PC-3 (cell line): ENCODE data around the gene NTN1. TPM values are rescaled to one million over a fixed set of nuclear protein-coding genes. Genes with fewer than 3 reads are reported as not detected.

ENCODE experiments used
- ATAC-seq: fragments of 200-7000 bp; cut with Tn5 transposase; 2 replicates; pipeline ENCODE4 v1.9.1; 2020; ENCODE audit warnings: mild to moderate bottlenecking, moderate library complexity
- BruUV-seq: library from RNA; stranded (reverse); fragments of 400-500 nt; replicated peaks from 2 replicates; lab custom pipeline; 2021; lab: Mats Ljungman, UMichigan
- CTCF ChIA-PET: fragments of 300-600 bp; sonication (Branson Sonifier 250); formaldehyde crosslinking; loops from one replicate; lab custom pipeline; 2022; ENCODE audit warnings: antibody characterized with exemption; lab: Charles Lee
- POLR2A ChIA-PET: fragments of 300-600 bp; sonication (Branson Sonifier 250); formaldehyde crosslinking; loops from one replicate; lab custom pipeline; 2022; ENCODE audit warnings: antibody characterized with exemption; ENCODE audit not compliant: unreplicated experiment; lab: Charles Lee
- DNase-seq: peaks from one replicate; pipeline ENCODE4 v3.0.0-alpha.2; 2015
- H2AFZ ChIP-seq: fragments of 300-600 bp; sonication (generic); 2 replicates; pipeline ENCODE4 v1.6.0; 2016; ENCODE audit warnings: antibody characterized with exemption, low read length
- H3F3A ChIP-seq: fragments of 300-600 bp; sonication (generic); one replicate; pipeline ENCODE4 v1.6.0; 2017; ENCODE audit warnings: antibody characterized with exemption, low read length, control low read depth, mild to moderate bottlenecking; ENCODE audit not compliant: unreplicated experiment
- H3K27ac ChIP-seq: fragments of 300-600 bp; sonication (generic); 2 replicates; pipeline ENCODE4 v1.5.1; 2016; ENCODE audit warnings: mild to moderate bottlenecking, low read length
- H3K27me3 ChIP-seq: fragments of 300-600 bp; sonication (generic); 2 replicates; pipeline ENCODE4 v1.6.1; 2016; ENCODE audit warnings: low read length, mixed read lengths
- H3K36me3 ChIP-seq: fragments of 300-600 bp; sonication (generic); 2 replicates; pipeline ENCODE4 v1.6.1; 2016; ENCODE audit warnings: low read depth, mixed run types, low read length, mixed read lengths
- H3K4me1 ChIP-seq: fragments of 300-600 bp; sonication (generic); 2 replicates; pipeline ENCODE4 v1.5.1; 2016; ENCODE audit warnings: low read length; ENCODE audit not compliant: insufficient read depth
- H3K4me2 ChIP-seq: fragments of 300-600 bp; sonication (generic); 2 replicates; pipeline ENCODE4 v1.6.0; 2016; ENCODE audit warnings: low read length
- H3K4me3 ChIP-seq: fragments of 300-600 bp; sonication (generic); 2 replicates; pipeline ENCODE4 v1.5.1; 2016; ENCODE audit warnings: mild to moderate bottlenecking, low read length, mixed read lengths
- H3K79me2 ChIP-seq: fragments of 300-600 bp; sonication (generic); 2 replicates; pipeline ENCODE4 v1.6.1; 2017; ENCODE audit warnings: low read length, mixed read lengths
- H3K9ac ChIP-seq: fragments of 300-600 bp; sonication (generic); 2 replicates; pipeline ENCODE4 v1.6.0; 2016; ENCODE audit warnings: mild to moderate bottlenecking, low read length
- H3K9me2 ChIP-seq: fragments of 300-600 bp; sonication (generic); replicated peaks from 2 replicates; pipeline ENCODE4 v1.6.1; 2016; ENCODE audit warnings: mixed run types, low read length, mixed read lengths
- H3K9me3 ChIP-seq: fragments of 300-600 bp; sonication (generic); 2 replicates; pipeline ENCODE4 v1.6.1; 2016; ENCODE audit warnings: low read length, mixed read lengths
- H4K20me1 ChIP-seq: fragments of 300-600 bp; sonication (generic); 2 replicates; pipeline ENCODE4 v1.6.1; 2016; ENCODE audit warnings: low read length, mixed read lengths
- EZH2 ChIP-seq: fragments of 300-600 bp; sonication (generic); IDR thresholded peaks from one replicate; pipeline ENCODE4 v1.6.1; 2017; ENCODE audit warnings: antibody characterized with exemption, mild to moderate bottlenecking, low read length; ENCODE audit not compliant: unreplicated experiment
- EZH2phosphoT487 ChIP-seq: fragments of 300-600 bp; sonication (generic); IDR thresholded peaks from 2 replicates; pipeline ENCODE4 v1.6.1; 2018; ENCODE audit warnings: mild to moderate bottlenecking, antibody characterized with exemption, low read length, borderline replicate concordance
- intact Hi-C: fragments of 100-400 bp; cut with micrococcal nuclease; formaldehyde crosslinking; loops from 2 replicates; pipeline ENCODE4 v1.9.0; 2023
- total RNA-seq: library from RNA; depleted of rRNA; stranded (reverse); fragments of >200 nt; gene quantifications from 2 replicates; pipeline ENCODE4 v1.2.3, GENCODE V29; 2014
- TF ChIP-seq, protein P1 (sequence below): fragments of 300-600 bp; sonication (generic); conservative IDR thresholded peaks from 2 replicates; pipeline ENCODE4 v1.5.1; 2017; ENCODE audit warnings: antibody characterized with exemption, low read depth, mild to moderate bottlenecking, low read length

Gene NTN1
- total RNA-seq, 1 experiment from 2014 or later = 0.22 TPM

GRCh38 chr17:9273428-9274391, 252.4 kb downstream of the NTN1 start:
- H3K27me3 ChIP-seq = no peaks in the 10 kb centered on the region
- ChIA-PET POLR2A (no interaction called here), CTCF (no interaction called here)
- ATAC-seq (no peak), DNase-seq (no peak)
- BruUV-seq = no TSS peak
- no peaks in the 10 kb centered on the region for H3K4me1 ChIP-seq
- H4K20me1 ChIP-seq = no peaks in the 10 kb centered on the region
- H3K9me2 ChIP-seq = no peaks in the 10 kb centered on the region
- H3K79me2 ChIP-seq = no peaks in the 10 kb centered on the region
- TF ChIP-seq EZH2phosphoT487 (no peak), EZH2 (no peak)
- TF ChIP-seq, protein P1, sequence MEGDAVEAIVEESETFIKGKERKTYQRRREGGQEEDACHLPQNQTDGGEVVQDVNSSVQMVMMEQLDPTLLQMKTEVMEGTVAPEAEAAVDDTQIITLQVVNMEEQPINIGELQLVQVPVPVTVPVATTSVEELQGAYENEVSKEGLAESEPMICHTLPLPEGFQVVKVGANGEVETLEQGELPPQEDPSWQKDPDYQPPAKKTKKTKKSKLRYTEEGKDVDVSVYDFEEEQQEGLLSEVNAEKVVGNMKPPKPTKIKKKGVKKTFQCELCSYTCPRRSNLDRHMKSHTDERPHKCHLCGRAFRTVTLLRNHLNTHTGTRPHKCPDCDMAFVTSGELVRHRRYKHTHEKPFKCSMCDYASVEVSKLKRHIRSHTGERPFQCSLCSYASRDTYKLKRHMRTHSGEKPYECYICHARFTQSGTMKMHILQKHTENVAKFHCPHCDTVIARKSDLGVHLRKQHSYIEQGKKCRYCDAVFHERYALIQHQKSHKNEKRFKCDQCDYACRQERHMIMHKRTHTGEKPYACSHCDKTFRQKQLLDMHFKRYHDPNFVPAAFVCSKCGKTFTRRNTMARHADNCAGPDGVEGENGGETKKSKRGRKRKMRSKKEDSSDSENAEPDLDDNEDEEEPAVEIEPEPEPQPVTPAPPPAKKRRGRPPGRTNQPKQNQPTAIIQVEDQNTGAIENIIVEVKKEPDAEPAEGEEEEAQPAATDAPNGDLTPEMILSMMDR = no peak
- no peak overlapping the region for H2AFZ ChIP-seq
- no peaks in the 10 kb centered on the region for H3F3A ChIP-seq
- H3K9ac ChIP-seq = no peak overlapping the region
- no peak overlapping the region for H3K4me3 ChIP-seq
- no peaks in the 10 kb centered on the region for H3K9me3 ChIP-seq
- intact Hi-C loops = no loop called here
- H3K4me2 ChIP-seq = no peak overlapping the region
- H3K36me3 ChIP-seq = no peaks in the 10 kb centered on the region
- no peak overlapping the region for H3K27ac ChIP-seq

GRCh38 chr17:9274973-9275372, 253.7 kb downstream of the NTN1 start:
- no peaks in the 10 kb centered on the region for H4K20me1 ChIP-seq
- no peak overlapping the region for H3K4me2 ChIP-seq
- ChIA-PET CTCF (no interaction called here), POLR2A (no interaction called here)
- no TSS peak for BruUV-seq
- no peaks in the 10 kb centered on the region for H3K9me3 ChIP-seq
- DNase-seq = no peak
- no peak overlapping the region for H3K27ac ChIP-seq
- no peaks in the 10 kb centered on the region for H3K4me1 ChIP-seq
- no peaks in the 10 kb centered on the region for H3K36me3 ChIP-seq
- no peak for ATAC-seq
- TF ChIP-seq EZH2phosphoT487 (no peak), EZH2 (no peak)
- TF ChIP-seq, protein P1 = no peak
- intact Hi-C loops = no loop called here
- no peak overlapping the region for H3K9ac ChIP-seq
- no peaks in the 10 kb centered on the region for H3K27me3 ChIP-seq
- no peaks in the 10 kb centered on the region for H3K79me2 ChIP-seq
- H3K4me3 ChIP-seq = no peak overlapping the region
- no peaks in the 10 kb centered on the region for H3K9me2 ChIP-seq
- no peaks in the 10 kb centered on the region for H3F3A ChIP-seq
- no peak overlapping the region for H2AFZ ChIP-seq

- no peak for ATAC-seq
- CTCF ChIA-PET = no interaction called here
- no peaks in the 10 kb centered on the region for H3K27me3 ChIP-seq
- intact Hi-C loops = no loop called here
- no peak overlapping the region for H3K4me2 ChIP-seq
- DNase-seq = no peak
- TF ChIP-seq EZH2phosphoT487 (no peak), EZH2 (no peak)
- TF ChIP-seq, protein P1 = no peak
- BruUV-seq = no TSS peak
- H3K36me3 ChIP-seq = no peaks in the 10 kb centered on the region
- H3F3A ChIP-seq = no peaks in the 10 kb centered on the region
- no peak overlapping the region for H3K27ac ChIP-seq
- H3K9me2 ChIP-seq = no peaks in the 10 kb centered on the region
- H4K20me1 ChIP-seq = no peaks in the 10 kb centered on the region
- no peaks in the 10 kb centered on the region for H3K4me1 ChIP-seq
- H2AFZ ChIP-seq = no peak overlapping the region
- POLR2A ChIA-PET = no interaction called here
- no peak overlapping the region for H3K9ac ChIP-seq
- H3K4me3 ChIP-seq = no peak overlapping the region
- no peaks in the 10 kb centered on the region for H3K79me2 ChIP-seq
- no peaks in the 10 kb centered on the region for H3K9me3 ChIP-seq
These were observed 258.6 kb downstream of the NTN1 start for GRCh38 chr17:9279893-9280292.
